ENCODE data around the gene MEF2D.

DNA sequence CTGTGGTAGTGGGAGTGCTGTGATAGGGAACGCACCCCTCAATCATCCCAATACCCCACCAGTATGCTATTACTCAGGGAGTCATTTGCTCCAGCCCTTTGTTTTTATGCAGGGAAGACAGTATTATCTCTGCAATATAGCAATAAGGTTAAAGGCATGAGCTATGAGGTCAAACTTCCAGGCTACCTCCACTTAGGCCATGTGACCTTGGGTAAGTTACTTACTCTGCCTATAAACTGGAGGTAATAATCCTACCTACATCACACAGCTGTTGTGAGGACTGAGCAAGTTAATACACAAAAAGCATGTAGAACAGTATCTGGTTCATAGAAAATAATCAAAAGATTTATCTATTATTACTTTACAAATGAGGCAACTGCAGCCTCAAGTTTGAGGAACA, 30.1 kb downstream of the MEF2D start:
- TF ChIP-seq, protein P1, sequence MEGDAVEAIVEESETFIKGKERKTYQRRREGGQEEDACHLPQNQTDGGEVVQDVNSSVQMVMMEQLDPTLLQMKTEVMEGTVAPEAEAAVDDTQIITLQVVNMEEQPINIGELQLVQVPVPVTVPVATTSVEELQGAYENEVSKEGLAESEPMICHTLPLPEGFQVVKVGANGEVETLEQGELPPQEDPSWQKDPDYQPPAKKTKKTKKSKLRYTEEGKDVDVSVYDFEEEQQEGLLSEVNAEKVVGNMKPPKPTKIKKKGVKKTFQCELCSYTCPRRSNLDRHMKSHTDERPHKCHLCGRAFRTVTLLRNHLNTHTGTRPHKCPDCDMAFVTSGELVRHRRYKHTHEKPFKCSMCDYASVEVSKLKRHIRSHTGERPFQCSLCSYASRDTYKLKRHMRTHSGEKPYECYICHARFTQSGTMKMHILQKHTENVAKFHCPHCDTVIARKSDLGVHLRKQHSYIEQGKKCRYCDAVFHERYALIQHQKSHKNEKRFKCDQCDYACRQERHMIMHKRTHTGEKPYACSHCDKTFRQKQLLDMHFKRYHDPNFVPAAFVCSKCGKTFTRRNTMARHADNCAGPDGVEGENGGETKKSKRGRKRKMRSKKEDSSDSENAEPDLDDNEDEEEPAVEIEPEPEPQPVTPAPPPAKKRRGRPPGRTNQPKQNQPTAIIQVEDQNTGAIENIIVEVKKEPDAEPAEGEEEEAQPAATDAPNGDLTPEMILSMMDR (IDR thresholded peaks at IDR 0.05; ENCODE audit: low read depth, low read length, poor library complexity, severe bottlenecking) = no peak
- no peak for TF ChIP-seq EZH2phosphoT487 (IDR thresholded peaks at IDR 0.05; ENCODE audit: borderline replicate concordance, low read length)

Measured in DOHH2 (cell line).